Heart left ventricle (tissue), 16 donors: ENCODE measurements around the gene PAK3. TPM values are rescaled to one million over a fixed set of nuclear protein-coding genes. Genes with fewer than 3 reads are reported as not detected.

ENCODE experiments used
- ATAC-seq, 4 donors: fragments of 200-7000 bp; cut with Tn5 transposase; one replicate each; pipeline ENCODE4 v1.9.1; 2020 to 2022; ENCODE audit warnings: moderate library complexity in 4 of 4, mild to moderate bottlenecking in 3 of 4, moderate number of reproducible peaks in 1 of 4
- DNase-seq, 5 donors: peaks; one replicate each; pipeline ENCODE4 v3.0.0-alpha.2; 2020
- H3K27ac ChIP-seq, 12 donors: fragments of 200-600 bp; sonication (generic) in 4 of 12; one replicate each; pipeline versions ENCODE4 v1.5.0 to v1.8.0; 2016 to 2022; ENCODE audit warnings: mild to moderate bottlenecking in 2 of 12
- H3K27me3 ChIP-seq, 9 donors: fragments of 200-600 bp; sonication (generic) in 2 of 9; one replicate each; pipeline versions ENCODE4 v1.5.1 to v1.8.0; 2016 to 2022; ENCODE audit warnings: mild to moderate bottlenecking in 3 of 9
- H3K36me3 ChIP-seq, 9 donors: fragments of 200-600 bp; sonication (generic) in 2 of 9; one replicate each; pipeline versions ENCODE4 v1.5.0 to v1.8.0; 2018 to 2022; ENCODE audit warnings: mild to moderate bottlenecking in 2 of 9
- H3K4me1 ChIP-seq, 12 donors: fragments of 200-600 bp; sonication (generic) in 4 of 12; one replicate each; pipeline versions ENCODE4 v1.5.0 to v1.8.0; 2016 to 2022; ENCODE audit warnings: mild to moderate bottlenecking in 3 of 12
- H3K4me3 ChIP-seq, 12 donors: fragments of 200-600 bp; sonication (generic) in 4 of 12; one replicate each; pipeline versions ENCODE4 v1.5.0 to v1.8.0; 2017 to 2022; ENCODE audit warnings: mild to moderate bottlenecking in 9 of 12, moderate library complexity in 4 of 12
- H3K9me3 ChIP-seq, 12 donors: fragments of 200-600 bp; sonication (generic) in 4 of 12; one replicate each; pipeline versions ENCODE4 v1.5.0 to v1.8.0; 2016 to 2022; ENCODE audit warnings: mild to moderate bottlenecking in 1 of 12
- CTCF ChIP-seq, 12 donors: fragments of 200-600 bp; sonication (generic) in 4 of 12; IDR thresholded peaks; one replicate each; pipeline versions ENCODE4 v1.5.0 to v1.8.0; 2018 to 2022; ENCODE audit warnings: antibody characterized with exemption in 12 of 12, mild to moderate bottlenecking in 5 of 12
- POLR2A ChIP-seq, 2 donors: fragments of 450-650 bp; IDR thresholded peaks; one replicate each; pipeline ENCODE4 v1.6.1; 2017; ENCODE audit warnings: antibody characterized with exemption in 2 of 2, mild to moderate bottlenecking in 2 of 2, moderate library complexity in 2 of 2
- WGBS, 4 donors: extraction: QIAGEN DNeasy Blood & Tissue Kit in 2 of 4; methylation state at CpG; one replicate each; pipeline versions ENCODE4 v1.1.5 to v1.1.7; 2013 to 2018; 5-methylcytosine and 5-hydroxymethylcytosine counted together
- intact Hi-C, 10 donors: fragments of 100-400 bp; cut with DNase I; formaldehyde crosslinking; loops; one replicate each; pipeline versions ENCODE4 v1.11.1 to v1.14.2; 2022
- polyA plus RNA-seq, 2 donors: library from polyadenylated mRNA; stranded (reverse); fragments of 200-250 nt; gene quantifications; one replicate each; pipeline ENCODE4 v1.2.3, GENCODE V29; 2013
- total RNA-seq, 9 donors: library from RNA; depleted of rRNA in 2 of 9; stranded (reverse); fragments of >200 nt in 2 of 9; fragmentation: NEBNext Ultra II Directional in 3 of 9; extraction: Animal tissue kit (Norgen Biotek cat#: 25700) in 3 of 9; gene quantifications; one replicate each; pipeline versions ENCODE4 v1.1.0 to v1.2.4, GENCODE V29; 2016 to 2023
- donor health status: ischemic (EF 13 %, LVEDD 7.1; RV severe dilation, severe dysfunction).
- donor health status: healthy with polysubstance abuse.
- donor health status: DM: no; HTN: yes; CAD: no.
- donor health status: DM: no; HTN: no; CAD: no.
- donor health status: ischemic (EF 25% LVEDD 6.9; RV normal size, moderate dysfunction).
- donor health status: ischemic (EF 25% LVEDD 5.7; RV mildly dilated, moderate dysfunction).
- donor health status: healthy.
- donor health status: DM: yes; HTN: yes; CAD: no.
- donor health status: ischemic (EF 35%, LVEDD 5.7; RV mildly dilated, moderate dysfunction).
- donor health status: nonischemic (EF 11% LVEDD 7.7; RV severe dilation, severe dysfunction).
- donor health status: DM: yes; HTN: yes; CAD: no.
- donor health status: PGD.
- donor health status: ischemic (EF 29% LVEDD 5.4; RV normal size, mild dysfunction).
- donor health status: nonischemic (EF 23%, LVEDD 6.1; RV moderate dilation, normal function).

PAK3 gene
- total and polyA plus RNA-seq, 11 donors, result 0.04 to 1.1 (median 0.38) TPM; not detected in 1

- Histone ChIP-seq H3K27ac (no peak overlapping the region), H3K27me3 (peaks cover 0 to 41% (median 0%) of the 10 kb centered on the region in 9 donors), H3K36me3 (no peaks in the 10 kb centered on the region), H3K4me3 (no peak overlapping the region), H3K4me1 (no peaks in the 10 kb centered on the region), H3K9me3 (no peaks in the 10 kb centered on the region)
- intact Hi-C loops, result loop anchor here in 6 of 10 donors (5.0 to 10.0 kb wide), 2 partner anchors 184 to 187 kb away; no protein-coding TSS in a partner anchor
- WGBS, 4 donors, result 53 to 72% (median 68%) methylated on average over 3 of the region's 3 CpGs
- no peak for ATAC-seq
- TF ChIP-seq CTCF (IDR thresholded peaks at IDR 0.05), result no peak
- no peak for TF ChIP-seq POLR2A (IDR thresholded peaks at IDR 0.05)
- no peak for DNase-seq
Measured at GRCh38 chrX:111260451-111260850, 164.5 kb downstream of the PAK3 start.

- H3K9me3 ChIP-seq, result no peaks in the 10 kb centered on the region
- H3K4me1 ChIP-seq, result no peaks in the 10 kb centered on the region
- TF ChIP-seq CTCF (IDR thresholded peaks at IDR 0.05) (no peak), POLR2A (IDR thresholded peaks at IDR 0.05) (no peak)
- intact Hi-C loops, result loop anchor here in 6 of 10 donors (5.0 to 10.0 kb wide), 2 partner anchors 183 to 185 kb away; no protein-coding TSS in a partner anchor
- H3K4me3 ChIP-seq, result no peak overlapping the region
- no peak overlapping the region for H3K27ac ChIP-seq
- DNase-seq, result no peak
- 47 to 70% (median 56%) methylated on average over 3 of the region's 3 CpGs for WGBS, 4 donors
- no peaks in the 10 kb centered on the region for H3K36me3 ChIP-seq
- ATAC-seq, result no peak
- H3K27me3 ChIP-seq, result peaks cover 0 to 52% (median 0%) of the 10 kb centered on the region in 9 donors
Measured at GRCh38 chrX:111262086-111262485, 166.1 kb downstream of the PAK3 start.

GRCh38 chrX:111264385-111264784 lies 168.4 kb downstream of the PAK3 start:
- no peak for ATAC-seq
- intact Hi-C loops, result loop anchor here in 6 of 10 donors (5.0 to 10.0 kb wide), 2 partner anchors 180 to 183 kb away; no protein-coding TSS in a partner anchor
- Histone ChIP-seq H3K27me3 (peaks cover 0 to 67% (median 0%) of the 10 kb centered on the region in 9 donors), H3K36me3 (no peaks in the 10 kb centered on the region), H3K9me3 (no peaks in the 10 kb centered on the region), H3K4me3 (no peak overlapping the region), H3K27ac (no peak overlapping the region), H3K4me1 (no peaks in the 10 kb centered on the region)
- no peak for DNase-seq
- TF ChIP-seq CTCF (IDR thresholded peaks at IDR 0.05) (peak in 1 of 12 donors; percentile 7), POLR2A (IDR thresholded peaks at IDR 0.05) (no peak)
- WGBS, 4 donors, result 51 to 78% (median 61%) methylated on average over 2 of the region's 2 CpGs

- Histone ChIP-seq H3K9me3 (no peaks in the 10 kb centered on the region), H3K27ac (no peak overlapping the region), H3K4me1 (no peaks in the 10 kb centered on the region), H3K27me3 (peaks cover 0 to 65% (median 0%) of the 10 kb centered on the region in 9 donors), H3K36me3 (no peaks in the 10 kb centered on the region), H3K4me3 (no peak overlapping the region)
- no peak for DNase-seq
- no peak for ATAC-seq
- 58 to 75% (median 69%) methylated on average over 2 of the region's 2 CpGs for WGBS, 4 donors
- intact Hi-C loops, result loop anchor here in 5 of 10 donors (10.0 kb wide), 1 partner anchor 179 kb away; no protein-coding TSS in a partner anchor
- no peak for TF ChIP-seq POLR2A (IDR thresholded peaks at IDR 0.05)
- no peak for TF ChIP-seq CTCF (IDR thresholded peaks at IDR 0.05)
Measured at GRCh38 chrX:111265486-111265885, 169.5 kb downstream of the PAK3 start.
